ENCODE data around the gene NSMCE4A. TPM values are rescaled to one million over a fixed set of nuclear protein-coding genes. Genes with fewer than 3 reads are reported as not detected.
"Not testable (repeated sequence)": the region's sequence is repeated elsewhere in the genome, so short reads cannot be mapped to it uniquely, and the experiment has no call there.

The NSMCE4A gene
- total and polyA plus RNA-seq, 7 donors, result 39.0 to 160 (median 104) TPM

DNA sequence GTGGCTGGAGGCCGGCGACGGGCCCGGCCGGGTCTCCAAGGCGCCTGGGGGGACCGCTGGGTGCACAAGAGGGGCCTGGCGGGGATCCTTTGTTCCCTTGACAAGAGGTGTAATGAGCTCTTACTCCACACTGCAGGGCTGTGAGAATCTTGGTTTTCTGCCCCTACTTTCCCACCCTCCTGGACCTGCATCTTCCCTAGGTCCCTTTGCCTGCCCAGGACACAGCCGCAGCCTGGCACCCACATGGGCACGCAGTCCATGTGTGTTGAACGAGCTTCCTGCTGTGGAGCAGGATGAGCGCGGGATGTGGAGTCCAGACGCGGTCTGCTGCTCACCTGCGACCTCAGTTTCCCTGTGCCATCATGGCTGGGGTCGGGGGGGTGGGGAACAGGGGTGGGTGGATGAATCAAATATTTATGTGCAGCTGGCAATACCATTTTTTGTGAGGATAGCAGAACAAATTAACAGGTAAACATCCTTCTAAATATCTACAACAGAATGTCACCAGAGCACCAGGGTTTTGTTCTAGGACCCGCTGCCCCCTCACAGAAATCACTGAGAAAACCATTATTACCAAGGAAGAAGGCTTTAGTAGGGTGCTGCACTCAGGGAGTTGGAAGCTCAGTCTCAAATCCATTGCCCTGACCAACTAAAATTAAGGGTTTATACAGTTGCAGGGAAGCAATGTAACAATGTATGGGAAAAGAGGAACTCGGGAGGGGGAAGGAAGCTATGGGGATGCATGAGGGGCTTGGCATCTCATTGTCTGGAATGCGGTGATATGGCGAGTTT lies 474 bp upstream of the NSMCE4A start:
- no peaks in the 10 kb centered on the region for H3K9me3 ChIP-seq
- intact Hi-C loops (cut with DNase I), result loop anchor here (2.0 kb wide), 2 partner anchors 75 to 137 kb away; no protein-coding TSS in a partner anchor
- TF ChIP-seq EP300 (IDR thresholded peaks at IDR 0.05) (no peak), POLR2A (IDR thresholded peaks at IDR 0.05) (no peak), POLR2AphosphoS5 (IDR thresholded peaks at IDR 0.05) (no peak)
- TF ChIP-seq, protein P1, sequence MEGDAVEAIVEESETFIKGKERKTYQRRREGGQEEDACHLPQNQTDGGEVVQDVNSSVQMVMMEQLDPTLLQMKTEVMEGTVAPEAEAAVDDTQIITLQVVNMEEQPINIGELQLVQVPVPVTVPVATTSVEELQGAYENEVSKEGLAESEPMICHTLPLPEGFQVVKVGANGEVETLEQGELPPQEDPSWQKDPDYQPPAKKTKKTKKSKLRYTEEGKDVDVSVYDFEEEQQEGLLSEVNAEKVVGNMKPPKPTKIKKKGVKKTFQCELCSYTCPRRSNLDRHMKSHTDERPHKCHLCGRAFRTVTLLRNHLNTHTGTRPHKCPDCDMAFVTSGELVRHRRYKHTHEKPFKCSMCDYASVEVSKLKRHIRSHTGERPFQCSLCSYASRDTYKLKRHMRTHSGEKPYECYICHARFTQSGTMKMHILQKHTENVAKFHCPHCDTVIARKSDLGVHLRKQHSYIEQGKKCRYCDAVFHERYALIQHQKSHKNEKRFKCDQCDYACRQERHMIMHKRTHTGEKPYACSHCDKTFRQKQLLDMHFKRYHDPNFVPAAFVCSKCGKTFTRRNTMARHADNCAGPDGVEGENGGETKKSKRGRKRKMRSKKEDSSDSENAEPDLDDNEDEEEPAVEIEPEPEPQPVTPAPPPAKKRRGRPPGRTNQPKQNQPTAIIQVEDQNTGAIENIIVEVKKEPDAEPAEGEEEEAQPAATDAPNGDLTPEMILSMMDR (IDR thresholded peaks at IDR 0.05), result peak; percentile 9 to 69 (median 44)
- peaks cover 0 to 30% (median 27%) of the 10 kb centered on the region in 4 donors for H3K4me1 ChIP-seq
- WGBS, 2 donors, result 38 to 43% methylated on average over 21 of the region's 21 CpGs
- H3K27me3 ChIP-seq, result no peaks in the 10 kb centered on the region
- no peak for DNase-seq
- H3K27ac ChIP-seq, result peak overlapping the region; percentile 96 to 98 (median 97)
- H3K4me3 ChIP-seq, result peak overlapping the region; percentile 72 to 92 (median 82)
- peaks cover 0 to 29% (median 2%) of the 10 kb centered on the region in 4 donors for H3K36me3 ChIP-seq

DNA sequence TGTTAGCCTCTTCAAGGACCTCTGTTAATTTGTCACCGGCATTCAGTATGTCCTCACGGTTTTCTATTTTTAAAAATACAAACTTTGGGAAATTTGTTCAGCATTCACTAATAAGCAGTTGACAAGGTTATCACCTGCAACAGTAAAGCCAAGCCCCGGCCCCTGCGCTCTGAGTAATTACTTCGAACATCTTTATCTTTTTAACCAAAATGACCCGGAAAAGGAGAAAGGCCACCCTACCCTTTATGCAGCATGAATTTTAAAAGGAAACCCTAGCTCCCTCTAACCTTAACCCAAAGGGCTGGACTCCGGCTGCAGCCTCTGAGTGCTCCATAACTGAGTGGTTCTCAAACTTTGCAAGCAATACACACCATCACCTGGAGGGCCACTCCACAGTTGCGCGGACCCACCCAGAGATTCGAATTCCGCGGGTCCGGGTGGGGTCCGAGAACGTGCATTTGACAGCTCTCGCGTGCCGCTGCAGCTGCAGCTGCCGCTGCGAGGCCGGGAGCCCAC lies 940 bp downstream of the NSMCE4A start:
- TF ChIP-seq POLR2A (IDR thresholded peaks at IDR 0.05), result no peak
- TF ChIP-seq EP300 (IDR thresholded peaks at IDR 0.05), result no peak
- no peak for TF ChIP-seq POLR2AphosphoS5 (IDR thresholded peaks at IDR 0.05)
- TF ChIP-seq, protein P1 (IDR thresholded peaks at IDR 0.05), result no peak
- peak overlapping the region; percentile 96 to 98 (median 97) for H3K27ac ChIP-seq
- peak overlapping the region; percentile 72 to 92 (median 82) for H3K4me3 ChIP-seq
- no peaks in the 10 kb centered on the region for H3K27me3 ChIP-seq
- no peak for DNase-seq
- no peaks in the 10 kb centered on the region for H3K9me3 ChIP-seq
- intact Hi-C loops (cut with DNase I), result loop anchor here (2.0 to 5.0 kb wide), 3 partner anchors 47 to 139 kb away; partner anchors contain the start of gene ATE1
- H3K36me3 ChIP-seq, result peaks cover 0 to 43% (median 8%) of the 10 kb centered on the region in 4 donors
- H3K4me1 ChIP-seq, result peaks cover 0 to 33% (median 29%) of the 10 kb centered on the region in 4 donors
- 3 to 11% methylated on average over 21 of the region's 21 CpGs for WGBS, 2 donors

DNA sequence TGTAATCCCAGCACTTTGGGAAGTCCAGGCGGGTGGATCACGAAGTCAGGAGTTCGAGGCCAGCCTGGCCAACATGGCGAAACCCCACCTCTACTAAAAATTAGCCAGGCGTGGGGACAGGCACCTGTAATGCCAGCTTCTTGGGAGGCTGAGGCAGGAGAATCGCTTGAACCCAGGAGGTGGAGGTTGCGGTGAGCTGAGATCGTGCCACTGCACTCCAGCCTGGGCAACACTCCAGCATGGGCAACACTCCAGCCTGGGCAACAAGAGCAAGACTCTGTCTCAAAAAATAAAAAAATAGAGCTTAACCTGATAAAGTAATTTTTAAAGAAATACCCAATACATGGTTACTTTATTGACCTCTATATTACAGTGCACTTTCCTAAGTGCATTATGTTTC lies 5.9 kb downstream of the NSMCE4A start:
- WGBS, 2 donors, result 90 to 96% methylated on average over 8 of the region's 8 CpGs
- Histone ChIP-seq H3K36me3 (peaks cover 18 to 93% (median 34%) of the 10 kb centered on the region in 4 donors), H3K4me1 (peaks cover 0 to 28% (median 20%) of the 10 kb centered on the region in 4 donors)
- H3K27ac ChIP-seq; H3K27me3 ChIP-seq; intact Hi-C loops (cut with DNase I); H3K4me3 ChIP-seq; H3K9me3 ChIP-seq; DNase-seq: not testable (repeated sequence)

DNA sequence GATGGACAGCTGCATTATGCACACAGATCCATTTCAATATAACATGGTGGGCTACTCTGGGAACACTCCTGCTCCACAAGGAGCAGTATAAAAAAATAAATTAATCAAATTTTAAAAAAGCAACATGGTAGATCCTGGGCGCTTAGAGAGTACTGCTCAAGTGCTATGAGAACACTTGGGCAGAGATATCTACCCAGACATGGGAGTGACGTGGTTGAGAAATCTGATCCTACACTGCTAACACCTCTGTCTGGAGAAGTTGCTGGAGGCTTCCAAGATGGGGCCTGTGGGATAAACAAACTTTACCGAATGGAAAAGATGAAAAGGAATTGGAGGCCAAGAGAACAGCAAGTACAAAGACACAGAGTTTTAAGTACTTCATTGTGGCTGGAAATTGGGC lies 9.0 kb downstream of the NSMCE4A start:
- Histone ChIP-seq H3K9me3 (no peaks in the 10 kb centered on the region), H3K27me3 (no peaks in the 10 kb centered on the region), H3K27ac (no peak overlapping the region), H3K36me3 (peaks cover 25 to 93% (median 34%) of the 10 kb centered on the region in 4 donors), H3K4me1 (peaks cover 0 to 9% (median 0%) of the 10 kb centered on the region in 4 donors), H3K4me3 (no peak overlapping the region)
- 72 to 88% methylated on average over 3 of the region's 3 CpGs for WGBS, 2 donors
- DNase-seq, result no peak
- intact Hi-C loops (cut with DNase I), result no loop called here
- no peak for TF ChIP-seq POLR2A (IDR thresholded peaks at IDR 0.05)

DNA sequence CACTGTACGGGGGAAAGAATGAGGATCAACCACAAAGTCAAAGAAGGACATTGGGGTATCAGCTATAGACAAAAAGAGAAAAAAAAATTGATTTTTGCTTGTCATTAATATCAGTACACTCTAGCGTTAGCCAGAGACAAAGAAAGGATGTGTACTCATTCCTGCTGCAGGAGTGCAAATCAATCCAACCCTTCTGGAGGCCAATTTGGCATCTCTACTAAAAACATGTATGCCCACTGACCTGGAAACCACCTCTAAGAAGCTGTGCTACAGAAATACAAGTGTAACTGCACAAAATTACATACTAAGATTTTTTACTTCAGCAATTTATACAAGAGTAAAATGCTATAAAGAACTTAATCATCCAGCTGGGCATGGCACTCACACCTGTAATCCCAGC lies 13.6 kb downstream of the NSMCE4A start:
- DNase-seq, result no peak
- TF ChIP-seq, protein P1 (IDR thresholded peaks at IDR 0.05), result no peak
- no peak for TF ChIP-seq POLR2AphosphoS5 (IDR thresholded peaks at IDR 0.05)
- H3K36me3 ChIP-seq, result peaks cover 16 to 92% (median 30%) of the 10 kb centered on the region in 4 donors
- WGBS, 2 donors, result 95 to 97% methylated on average over 2 of the region's 2 CpGs
- no peak overlapping the region for H3K27ac ChIP-seq
- H3K4me3 ChIP-seq, result no peak overlapping the region
- H3K27me3 ChIP-seq, result no peaks in the 10 kb centered on the region
- intact Hi-C loops (cut with DNase I), result no loop called here
- no peaks in the 10 kb centered on the region for H3K9me3 ChIP-seq
- no peaks in the 10 kb centered on the region for H3K4me1 ChIP-seq

Data from sigmoid colon (tissue), 7 donors.